ENCODE results near the gene KIF13A. TPM values are rescaled to one million over a fixed set of nuclear protein-coding genes. Genes with fewer than 3 reads are reported as not detected.

KIF13A gene
- total and polyA plus RNA-seq, 2 donors (not counting 3 experiments of a cell fraction or from before 2014, with no cell fraction given): 24.9 to 65.8 TPM

DNA sequence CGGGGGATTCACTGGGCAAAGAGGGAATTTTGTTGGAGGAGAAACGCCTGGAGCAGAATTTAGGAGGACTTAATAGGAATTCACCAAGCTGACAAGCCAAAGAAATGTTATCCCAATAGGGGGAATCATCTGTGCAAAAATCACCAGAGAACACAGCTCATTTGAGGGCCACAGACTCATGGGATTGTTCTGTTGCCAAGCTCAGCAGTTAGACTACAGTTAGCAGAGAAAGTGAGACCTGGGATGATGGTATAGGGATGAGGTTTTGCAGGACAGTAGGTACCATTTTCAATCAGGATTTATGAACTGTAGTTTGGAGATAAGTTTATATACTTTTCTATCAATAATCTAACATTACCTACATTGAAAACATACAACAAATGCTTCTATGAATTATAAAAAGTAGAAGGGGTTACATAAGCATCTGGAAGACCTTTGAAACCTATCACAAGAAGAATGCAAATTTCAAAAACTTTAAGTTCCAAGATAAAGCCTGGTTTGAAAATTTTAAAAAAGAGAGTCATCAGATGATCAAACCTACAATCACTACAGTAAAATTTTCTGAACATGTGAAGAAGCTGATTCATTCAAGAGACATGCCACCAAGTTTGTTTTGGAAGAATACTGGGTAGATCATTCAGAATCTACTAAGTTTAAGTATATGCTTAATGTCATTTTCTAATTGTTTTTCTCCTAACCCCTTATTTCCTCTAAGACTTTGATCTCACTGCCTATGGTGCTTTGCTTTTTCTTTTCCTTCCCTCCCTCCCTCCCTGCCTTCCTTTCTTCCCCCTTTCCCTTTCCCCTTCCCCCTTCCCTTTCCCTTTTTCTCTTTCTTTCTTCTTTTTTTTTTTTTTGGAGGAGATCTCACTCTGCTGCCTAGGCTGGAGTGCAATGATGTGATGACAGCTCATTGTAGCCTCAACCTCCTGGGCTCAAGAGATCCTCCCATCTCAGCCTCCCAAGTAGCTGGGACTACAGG is 81.5 kb downstream of the KIF13A start:
- no peak overlapping the region for H3K4me3 ChIP-seq (replicated peaks in 1 of 3; ENCODE audit: insufficient read depth in 1 of 3, low read depth in 1 of 3, low read length in 3 of 3)
- no peaks in the 10 kb centered on the region for H3K9me1 ChIP-seq (replicated peaks; ENCODE audit: control insufficient read depth, extremely low read depth, insufficient read depth, low read length)
- peaks cover 2% of the 10 kb centered on the region for H4K20me1 ChIP-seq (replicated peaks; ENCODE audit: control insufficient read depth, extremely low read depth, insufficient read depth, low read length)
- peaks cover 8% of the 10 kb centered on the region for H3K4me1 ChIP-seq (ENCODE audit: control insufficient read depth, extremely low read depth, insufficient read depth, low read length)
- H3K79me2 ChIP-seq (ENCODE audit: control insufficient read depth, insufficient read depth, low read length): peaks cover 15% of the 10 kb centered on the region
- H3K4me2 ChIP-seq (ENCODE audit: insufficient read depth, low read length): no peak overlapping the region
- no peak overlapping the region for H2AFZ ChIP-seq (ENCODE audit: low read depth, low read length)
- DNase-seq (ENCODE audit: low read depth, low spot score) (no peak), FAIRE-seq (peak; percentile 67)
- no peaks in the 10 kb centered on the region for H3K27me3 ChIP-seq (ENCODE audit: control insufficient read depth in 2 of 2, insufficient read depth in 2 of 2, low read length in 2 of 2)
- ChIA-PET CTCF (interaction anchor here (0.7 to 1.4 kb wide), 7 partner anchors 11 to 91 kb away, joined by 3 to 4 read pairs (median 3); no protein-coding TSS in a partner anchor), POLR2A (no interaction called here)
- no peak overlapping the region for H3K27ac ChIP-seq (ENCODE audit: insufficient read depth, low read depth, low read length)
- no TSS peak for BruUV-seq (replicated peaks)
- no peak for TF ChIP-seq POLR2A (IDR thresholded peaks at IDR 0.05; ENCODE audit: low read depth, low read length)
- no peak for TF ChIP-seq EZH2 (IDR thresholded peaks at IDR 0.05; ENCODE audit: borderline replicate concordance, low read depth, low read length, severe bottlenecking)
- no peak for TF ChIP-seq MYC (IDR thresholded peaks at IDR 0.05; ENCODE audit: low read depth, low read length)
- TF ChIP-seq JUN (IDR thresholded peaks at IDR 0.05; ENCODE audit: borderline replicate concordance, insufficient read depth, insufficient read length, low read depth): no peak
- no peak for TF ChIP-seq MAX (IDR thresholded peaks at IDR 0.05; ENCODE audit: insufficient read depth, insufficient read length)
- TF ChIP-seq FOS (IDR thresholded peaks at IDR 0.05; ENCODE audit: borderline replicate concordance, insufficient read depth, low read length): no peak
- no peak for TF ChIP-seq GATA2 (IDR thresholded peaks at IDR 0.05; ENCODE audit: insufficient read depth, insufficient read length, low read depth, low read length)
- TF ChIP-seq CTCF (IDR thresholded peaks at IDR 0.05; ENCODE audit: extremely low read depth in 1 of 2, insufficient read depth in 1 of 2, low read depth in 1 of 2, low read length in 2 of 2): no peak
- TF ChIP-seq POLR2AphosphoS5 (IDR thresholded peaks at IDR 0.05; ENCODE audit: insufficient read depth, low read depth, low read length): no peak
- intact Hi-C loops (cut with micrococcal nuclease): no loop called here
- no peaks in the 10 kb centered on the region for H3K9me3 ChIP-seq (replicated peaks; ENCODE audit: control insufficient read depth, insufficient read depth, low read length)
- H3K9ac ChIP-seq (replicated peaks; ENCODE audit: extremely low read depth, insufficient read depth, low read length): no peak overlapping the region
- no peaks in the 10 kb centered on the region for H3K36me3 ChIP-seq (ENCODE audit: control insufficient read depth in 2 of 2, extremely low read depth in 1 of 2, insufficient read depth in 2 of 2, low read length in 2 of 2)
- dilution Hi-C loops (cut with MboI; ENCODE audit: extremely low pct_ligation_motif_present, low sequenced_read_pairs): no loop called here

All from endothelial cell of umbilical vein (primary cell).